Measurements from ENCODE around the gene ZCWPW2. TPM values are rescaled to one million over a fixed set of nuclear protein-coding genes. Genes with fewer than 3 reads are reported as not detected.

ZCWPW2 gene
- total and polyA plus RNA-seq, 9 of the 15 experiments (the other 6 are each of a cell fraction or from before 2014, with no cell fraction given) = 0.10 to 0.77 (median 0.44) TPM

DNA sequence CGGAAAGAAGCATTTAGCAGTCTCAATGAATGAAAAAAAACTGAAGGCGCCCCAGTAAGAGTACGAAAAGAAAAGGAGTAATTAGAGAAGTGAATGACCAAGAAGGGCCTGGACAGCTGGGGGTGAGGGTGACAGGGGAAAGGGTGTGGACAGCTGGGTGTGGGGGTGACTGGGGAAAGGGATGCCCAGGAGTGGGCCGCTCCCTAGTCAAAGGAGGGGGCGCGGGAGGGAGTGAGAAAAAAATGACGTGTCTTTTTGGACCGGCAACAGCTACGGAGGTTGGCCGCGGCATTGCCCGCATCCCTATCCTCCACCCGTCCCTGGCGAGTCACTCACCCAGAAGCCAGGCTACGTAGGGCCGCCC is 274 bp upstream of the ZCWPW2 start (continued):
- TF ChIP-seq RCOR1 (IDR thresholded peaks at IDR 0.05; ENCODE audit: borderline replicate concordance in 1 of 2, low read depth in 2 of 2, low read length in 2 of 2) (0 out of 4 replicates have a peak, but pooled peaks of 1 of the 2 experiments have one; percentile 14), FOXK2 (conservative IDR thresholded peaks at IDR 0.05 in 1 of 2, IDR thresholded peaks at IDR 0.05 in 1 of 2; ENCODE audit: low read depth in 2 of 2) (peak; percentile 7 to 11; a peak in 1 of 4 replicates), NR2C2 (CRISPR knock-in tag; IDR thresholded peaks at IDR 0.05) (no peak), NR2C2 (tag; IDR thresholded peaks at IDR 0.05) (no peak)

DNA sequence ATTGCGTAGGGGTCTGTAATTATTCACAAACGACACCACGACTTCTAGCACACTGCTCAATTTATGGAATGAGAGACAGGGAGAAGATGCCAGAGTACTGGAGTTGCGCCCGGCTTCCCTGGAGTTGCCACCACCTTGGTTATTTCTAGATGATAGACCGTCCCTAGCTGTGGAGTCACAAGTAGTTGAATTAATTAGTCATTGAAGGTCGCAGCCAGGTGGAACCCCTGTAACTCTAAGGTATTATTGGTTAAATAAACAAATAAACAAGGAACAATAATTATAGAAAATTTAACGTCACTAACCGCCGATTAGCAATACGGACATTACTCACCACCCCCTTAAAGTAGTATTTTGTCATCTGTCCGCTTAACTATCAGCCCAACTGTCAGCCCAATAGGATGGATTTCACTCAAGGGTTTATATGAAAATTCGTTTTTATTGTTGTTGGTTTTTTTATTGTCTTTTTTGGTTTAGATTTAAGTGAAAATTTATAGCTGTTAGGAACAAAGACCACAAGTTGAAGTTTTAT is 1.0 kb downstream of the ZCWPW2 start:
- TSS peak; percentile 72 for BruUV-seq (replicated peaks)
- ChIA-PET POLR2A (interaction anchor here (0.6 to 1.9 kb wide), 10 partner anchors 8 to 134 kb away, joined by 3 to 7 read pairs (median 3); no protein-coding TSS in a partner anchor), CTCF (ENCODE audit: low intra/inter-chr PET ratio) (no interaction called here)
- peaks cover 55% of the 10 kb centered on the region for H3K79me2 ChIP-seq (ENCODE audit: control insufficient read depth, insufficient read depth, low read length)
- no peaks in the 10 kb centered on the region for H3K9me3 ChIP-seq (replicated peaks; ENCODE audit: control insufficient read depth, insufficient read depth, low read depth, low read length)
- H4K20me1 ChIP-seq (replicated peaks; ENCODE audit: control insufficient read depth, insufficient read depth, low read length) = no peaks in the 10 kb centered on the region
- WGBS (ENCODE audit: insufficient coverage, low coverage, missing lambda C conversion rate) = under 1% methylated on average over 13 of the region's 13 CpGs
- in situ Hi-C loops (cut with MboI) (no loop called here), intact Hi-C loops (cut with micrococcal nuclease) (loop anchor here (2.0 kb wide), 1 partner anchor 109 kb away; the partner anchor contains the start of gene CMC1)
- H3K4me3 ChIP-seq = peak overlapping the region; percentile 65
- no peaks in the 10 kb centered on the region for H3K9me1 ChIP-seq (ENCODE audit: control insufficient read depth, insufficient read depth, low read length)
- ATAC-seq = no peak
- no peaks in the 10 kb centered on the region for H3K27me3 ChIP-seq (ENCODE audit: control insufficient read depth in 2 of 2, insufficient read depth in 2 of 2, low read length in 2 of 2)
- peak overlapping the region; percentile 97 for H2AFZ ChIP-seq (ENCODE audit: low read depth, low read length)
- H3K27ac ChIP-seq (ENCODE audit: extremely low read depth, low read depth, low read length) = peak overlapping the region; percentile 99
- peak overlapping the region; percentile 91 for H3K4me2 ChIP-seq (ENCODE audit: insufficient read depth, low read length)
- peaks cover 4 to 10% of the 10 kb centered on the region in 2 experiments; a peak in 3 of 5 replicates for H3K4me1 ChIP-seq (replicated peaks in 1 of 2; ENCODE audit: control insufficient read depth in 2 of 2, insufficient read depth in 2 of 2, low read length in 2 of 2)
- peak in 1 of 4 experiments; percentile 18 for DNase-seq (ENCODE audit: extremely low read depth in 1 of 4, low spot score in 3 of 4)
- H3K36me3 ChIP-seq (ENCODE audit: control insufficient read depth, insufficient read depth, low read length) = 0 out of 3 replicates have a peak, but pooled peaks cover 6% of the 10 kb centered on the region
- no peak for FAIRE-seq
- H3K9ac ChIP-seq (ENCODE audit: insufficient read depth in 1 of 2, low read depth in 2 of 2, low read length in 2 of 2) = peak overlapping the region; percentile 91 to 95
- TF ChIP-seq SMARCC2 (IDR thresholded peaks at IDR 0.05; ENCODE audit: low read depth) = 0 out of 2 replicates have a peak, but pooled peaks have one; percentile 19
- TF ChIP-seq HDAC1 (IDR thresholded peaks at IDR 0.05) = 0 out of 4 replicates have a peak, but pooled peaks of 1 of the 2 experiments have one; percentile 5
- no peak for TF ChIP-seq LARP7 (IDR thresholded peaks at IDR 0.05)
- TF ChIP-seq, protein P1, sequence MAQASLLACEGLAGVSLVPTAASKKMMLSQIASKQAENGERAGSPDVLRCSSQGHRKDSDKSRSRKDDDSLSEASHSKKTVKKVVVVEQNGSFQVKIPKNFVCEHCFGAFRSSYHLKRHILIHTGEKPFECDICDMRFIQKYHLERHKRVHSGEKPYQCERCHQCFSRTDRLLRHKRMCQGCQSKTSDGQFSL (CRISPR knock-in tag; IDR thresholded peaks at IDR 0.05) = no peak
- TF ChIP-seq, protein P1 (tag; IDR thresholded peaks at IDR 0.05) = no peak
- TF ChIP-seq ZC3H4 (CRISPR knock-in tag; IDR thresholded peaks at IDR 0.05; ENCODE audit: borderline replicate concordance) = peak; percentile 78; the same call in 1 of the 2 replicates
- TF ChIP-seq, protein P2, sequence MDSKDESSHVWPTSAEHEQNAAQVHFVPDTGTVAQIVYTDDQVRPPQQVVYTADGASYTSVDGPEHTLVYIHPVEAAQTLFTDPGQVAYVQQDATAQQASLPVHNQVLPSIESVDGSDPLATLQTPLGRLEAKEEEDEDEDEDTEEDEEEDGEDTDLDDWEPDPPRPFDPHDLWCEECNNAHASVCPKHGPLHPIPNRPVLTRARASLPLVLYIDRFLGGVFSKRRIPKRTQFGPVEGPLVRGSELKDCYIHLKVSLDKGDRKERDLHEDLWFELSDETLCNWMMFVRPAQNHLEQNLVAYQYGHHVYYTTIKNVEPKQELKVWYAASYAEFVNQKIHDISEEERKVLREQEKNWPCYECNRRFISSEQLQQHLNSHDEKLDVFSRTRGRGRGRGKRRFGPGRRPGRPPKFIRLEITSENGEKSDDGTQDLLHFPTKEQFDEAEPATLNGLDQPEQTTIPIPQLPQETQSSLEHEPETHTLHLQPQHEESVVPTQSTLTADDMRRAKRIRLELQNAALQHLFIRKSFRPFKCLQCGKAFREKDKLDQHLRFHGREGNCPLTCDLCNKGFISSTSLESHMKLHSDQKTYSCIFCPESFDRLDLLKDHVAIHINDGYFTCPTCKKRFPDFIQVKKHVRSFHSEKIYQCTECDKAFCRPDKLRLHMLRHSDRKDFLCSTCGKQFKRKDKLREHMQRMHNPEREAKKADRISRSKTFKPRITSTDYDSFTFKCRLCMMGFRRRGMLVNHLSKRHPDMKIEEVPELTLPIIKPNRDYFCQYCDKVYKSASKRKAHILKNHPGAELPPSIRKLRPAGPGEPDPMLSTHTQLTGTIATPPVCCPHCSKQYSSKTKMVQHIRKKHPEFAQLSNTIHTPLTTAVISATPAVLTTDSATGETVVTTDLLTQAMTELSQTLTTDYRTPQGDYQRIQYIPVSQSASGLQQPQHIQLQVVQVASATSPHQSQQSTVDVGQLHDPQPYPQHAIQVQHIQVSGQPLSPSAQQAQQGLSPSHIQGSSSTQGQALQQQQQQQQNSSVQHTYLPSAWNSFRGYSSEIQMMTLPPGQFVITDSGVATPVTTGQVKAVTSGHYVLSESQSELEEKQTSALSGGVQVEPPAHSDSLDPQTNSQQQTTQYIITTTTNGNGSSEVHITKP (IDR thresholded peaks at IDR 0.05; ENCODE audit: partially characterized antibody) = peak; percentile 51
- TF ChIP-seq, protein P3, sequence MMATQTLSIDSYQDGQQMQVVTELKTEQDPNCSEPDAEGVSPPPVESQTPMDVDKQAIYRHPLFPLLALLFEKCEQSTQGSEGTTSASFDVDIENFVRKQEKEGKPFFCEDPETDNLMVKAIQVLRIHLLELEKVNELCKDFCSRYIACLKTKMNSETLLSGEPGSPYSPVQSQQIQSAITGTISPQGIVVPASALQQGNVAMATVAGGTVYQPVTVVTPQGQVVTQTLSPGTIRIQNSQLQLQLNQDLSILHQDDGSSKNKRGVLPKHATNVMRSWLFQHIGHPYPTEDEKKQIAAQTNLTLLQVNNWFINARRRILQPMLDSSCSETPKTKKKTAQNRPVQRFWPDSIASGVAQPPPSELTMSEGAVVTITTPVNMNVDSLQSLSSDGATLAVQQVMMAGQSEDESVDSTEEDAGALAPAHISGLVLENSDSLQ (IDR thresholded peaks at IDR 0.05) = peak; percentile 49; the same call in 1 of the 2 replicates
- peak; percentile 5 for TF ChIP-seq DACH1 (IDR thresholded peaks at IDR 0.05; ENCODE audit: partially characterized antibody)
- no peak for TF ChIP-seq RBFOX2 (IDR thresholded peaks at IDR 0.05; ENCODE audit: low read depth, low read length)
